ES-I3 (cell line): Measurements from ENCODE around the gene JAG1.

Experiments used
- H3K36me3 ChIP-seq: 2 replicates; pipeline ENCODE4 v1.6.1; 2013; ENCODE audit warnings: mild to moderate bottlenecking, low read length, control low read depth, moderate library complexity; ENCODE audit not compliant: insufficient read depth
- H3K4me1 ChIP-seq: 2 replicates; pipeline ENCODE4 v1.6.1; 2013; ENCODE audit warnings: mild to moderate bottlenecking, control low read depth, low read length; ENCODE audit not compliant: insufficient read depth
- H3K9ac ChIP-seq: 2 replicates; pipeline ENCODE4 v1.6.1; 2013; ENCODE audit warnings: low read depth, mild to moderate bottlenecking, low read length, moderate library complexity
- H3K9me3 ChIP-seq: 2 replicates; pipeline ENCODE4 v1.6.1; 2013; ENCODE audit warnings: mild to moderate bottlenecking, low read length, moderate library complexity; ENCODE audit not compliant: control insufficient read depth, insufficient read depth

JAG1 gene

DNA sequence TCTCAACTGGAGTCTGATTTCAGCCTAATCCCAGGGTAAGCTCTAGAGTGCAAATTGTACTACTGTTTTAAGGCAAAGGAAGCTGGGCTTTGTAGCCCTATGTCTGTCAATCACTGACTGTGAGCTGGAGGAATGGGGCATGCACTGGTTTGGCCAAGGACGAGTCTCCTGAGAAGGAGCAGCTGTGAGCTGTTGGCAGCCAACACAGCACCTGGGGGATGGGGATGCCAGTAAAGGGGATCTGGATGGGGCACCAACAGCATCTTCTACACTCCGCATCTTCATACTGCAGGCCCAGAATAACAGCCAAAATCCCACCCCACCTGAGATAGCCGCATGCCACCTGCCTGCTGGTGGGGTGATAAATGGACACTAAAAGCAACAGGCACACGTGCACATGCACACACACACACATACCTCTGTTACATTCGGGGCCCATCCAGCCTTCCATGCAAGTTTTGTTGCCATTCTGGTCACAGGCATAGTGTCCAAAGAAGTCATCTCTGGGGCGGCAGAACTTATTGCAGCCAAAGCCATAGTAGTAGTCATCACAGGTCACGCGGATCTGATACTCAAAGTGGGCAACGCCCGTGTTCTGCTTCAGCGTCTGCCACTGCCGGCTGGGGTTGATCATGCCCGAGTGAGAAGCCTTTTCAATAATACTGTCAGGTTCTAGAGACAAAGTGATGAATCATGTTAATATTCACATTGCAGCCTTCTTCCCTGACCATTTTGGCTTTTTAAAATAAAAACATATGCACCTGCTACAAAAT is 15.6 kb downstream of the JAG1 start:
- Histone ChIP-seq H3K4me1 (peaks cover 57% of the 10 kb centered on the region), H3K9ac (no peak overlapping the region), H3K9me3 (no peaks in the 10 kb centered on the region), H3K36me3 (peaks cover 18% of the 10 kb centered on the region; the same call in 1 of the 2 replicates)

DNA sequence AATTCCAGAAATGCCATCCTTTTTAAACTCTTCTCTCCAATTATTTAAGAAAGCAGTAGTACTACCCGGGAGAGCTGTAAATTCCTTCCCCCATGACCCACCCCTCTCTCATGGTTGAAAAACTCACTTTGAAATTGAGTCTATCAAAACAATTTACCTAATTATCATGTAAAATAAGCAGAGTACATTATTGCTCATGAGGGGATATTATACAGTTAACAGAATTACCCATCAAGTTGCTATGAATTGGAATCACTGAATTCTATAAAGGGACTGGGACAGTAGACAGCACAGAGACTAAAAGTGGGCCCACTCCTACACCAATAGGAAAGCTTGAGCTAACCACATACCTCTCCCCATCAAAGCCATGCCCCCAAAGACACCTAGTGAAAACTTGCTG is 16.3 kb downstream of the JAG1 start:
- peaks cover 59% of the 10 kb centered on the region for H3K4me1 ChIP-seq
- H3K9ac ChIP-seq, result no peak overlapping the region
- H3K9me3 ChIP-seq, result no peaks in the 10 kb centered on the region
- peaks cover 15% of the 10 kb centered on the region; the same call in 1 of the 2 replicates for H3K36me3 ChIP-seq

DNA sequence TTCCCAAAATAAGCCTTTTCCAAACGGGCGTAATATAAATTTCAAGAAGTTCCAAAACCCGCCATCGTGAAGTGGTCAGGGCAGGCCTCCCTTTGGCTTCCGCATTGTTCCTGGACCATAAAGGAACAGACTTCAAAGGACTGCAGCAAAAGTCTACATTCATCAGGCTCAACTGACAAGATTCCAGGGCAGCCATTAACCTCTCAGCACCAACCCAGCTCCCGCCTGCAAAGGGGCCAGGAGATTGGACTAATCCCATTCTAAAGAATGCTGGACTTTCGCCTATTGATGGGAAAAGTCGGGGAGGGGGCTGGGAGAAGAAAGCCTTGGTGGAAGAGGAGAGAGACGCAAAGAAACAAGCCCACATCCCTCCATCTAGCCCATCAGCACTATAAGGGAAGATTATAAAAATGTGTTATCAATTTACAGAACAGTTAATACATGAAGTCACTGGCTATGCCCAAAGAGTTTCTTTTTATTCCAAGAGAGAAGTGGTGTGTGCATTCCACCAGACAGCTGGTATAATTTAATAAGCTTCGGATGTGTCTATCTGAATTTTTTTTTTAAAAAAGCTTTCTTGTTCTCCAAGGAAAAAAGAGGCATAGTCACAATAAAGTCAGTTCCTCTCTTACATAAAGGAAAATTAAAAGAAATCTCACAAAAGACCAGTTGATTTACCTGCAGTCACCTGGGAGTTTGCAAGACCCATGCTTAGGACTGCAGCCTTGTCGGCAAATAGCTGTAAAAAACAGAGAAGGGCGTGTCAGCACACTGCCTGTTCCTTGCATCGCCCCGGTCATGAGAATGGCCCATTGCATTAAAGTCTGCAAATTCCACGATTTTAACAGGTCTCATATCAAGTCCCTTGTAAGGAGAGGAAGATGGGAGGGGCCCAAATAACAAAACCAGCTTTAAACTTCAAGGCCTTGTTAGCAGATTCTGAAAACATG is 17.8 kb downstream of the JAG1 start:
- Histone ChIP-seq H3K9me3 (no peaks in the 10 kb centered on the region), H3K36me3 (peaks cover 9% of the 10 kb centered on the region)

DNA sequence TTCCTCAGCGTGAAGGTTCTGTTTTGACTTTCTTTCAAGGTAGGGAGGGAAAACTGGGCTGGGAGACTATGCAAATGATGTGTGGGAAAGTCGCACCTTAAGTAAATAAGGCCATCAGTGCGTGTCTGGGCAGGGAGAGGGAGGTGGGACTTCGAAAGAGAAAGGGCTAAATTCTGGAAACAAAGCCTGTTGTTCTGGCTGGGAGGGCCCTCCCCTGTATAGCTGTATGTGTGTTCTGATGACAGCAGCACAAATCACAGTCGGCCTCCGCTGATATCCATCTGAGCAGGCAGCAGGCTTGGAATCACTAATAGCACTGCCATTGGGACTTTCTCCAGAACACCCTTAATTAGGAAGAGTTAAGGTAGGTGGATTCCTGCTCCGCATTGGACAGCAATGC is 19.2 kb downstream of the JAG1 start:
- Histone ChIP-seq H3K9ac (no peak overlapping the region), H3K4me1 (peaks cover 48% of the 10 kb centered on the region), H3K36me3 (peaks cover 9% of the 10 kb centered on the region), H3K9me3 (no peaks in the 10 kb centered on the region)

More for the DNA sequence above, 17.8 kb downstream of the JAG1 start:
- Histone ChIP-seq H3K9ac (no peak overlapping the region), H3K4me1 (peaks cover 57% of the 10 kb centered on the region)

DNA sequence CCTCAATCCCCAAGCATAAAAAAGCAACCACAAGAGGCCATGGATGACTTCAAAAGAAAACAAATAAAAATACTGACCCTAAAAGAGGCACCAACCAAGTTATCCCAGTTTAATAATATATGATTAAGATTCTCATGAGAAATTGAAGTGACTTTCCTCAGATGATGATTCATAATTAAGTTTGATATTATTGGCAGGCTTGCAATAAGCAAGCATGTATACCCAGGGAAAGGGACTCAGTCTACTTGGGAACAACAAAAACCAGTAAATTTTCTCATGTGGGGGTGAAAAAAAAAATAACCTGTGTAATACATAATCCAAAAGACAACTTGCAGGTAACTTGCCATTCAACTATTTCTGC is 19.6 kb downstream of the JAG1 start:
- H3K9ac ChIP-seq, result no peak overlapping the region
- peaks cover 9% of the 10 kb centered on the region for H3K36me3 ChIP-seq
- H3K4me1 ChIP-seq, result peaks cover 51% of the 10 kb centered on the region
- no peaks in the 10 kb centered on the region for H3K9me3 ChIP-seq

DNA sequence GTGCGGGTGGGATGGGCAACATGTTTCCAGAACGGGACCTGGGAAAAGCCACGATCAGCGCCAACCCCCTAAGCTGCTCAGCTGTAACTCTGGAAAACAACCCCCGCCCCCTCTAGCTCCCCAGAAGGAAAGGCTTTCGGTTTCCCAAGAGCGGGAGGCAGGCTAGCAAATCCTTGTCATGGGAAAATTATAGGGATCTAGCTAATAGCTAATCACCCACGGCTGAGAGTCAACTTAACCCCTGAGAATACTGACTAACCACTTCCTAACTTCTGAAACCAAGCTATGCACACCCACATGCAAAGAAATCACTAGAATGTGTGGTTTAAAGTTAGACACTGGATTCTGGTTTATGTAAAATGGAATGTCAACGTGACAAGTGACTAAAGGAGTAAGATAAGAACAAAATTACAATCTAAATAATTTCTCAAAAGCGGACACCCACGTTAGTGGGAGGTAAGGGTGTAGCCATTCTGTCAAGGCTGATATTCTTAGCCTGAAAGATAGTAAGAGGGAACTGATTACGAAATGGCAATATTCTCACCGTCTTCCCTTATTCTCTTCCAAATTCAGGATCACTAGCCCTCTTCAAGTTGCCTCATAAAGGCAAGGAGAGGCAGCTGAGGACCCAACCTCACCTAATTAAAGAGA is 20.1 kb downstream of the JAG1 start:
- no peaks in the 10 kb centered on the region for H3K9me3 ChIP-seq
- no peak overlapping the region for H3K9ac ChIP-seq
- peaks cover 14% of the 10 kb centered on the region for H3K36me3 ChIP-seq
- H3K4me1 ChIP-seq, result peaks cover 56% of the 10 kb centered on the region

DNA sequence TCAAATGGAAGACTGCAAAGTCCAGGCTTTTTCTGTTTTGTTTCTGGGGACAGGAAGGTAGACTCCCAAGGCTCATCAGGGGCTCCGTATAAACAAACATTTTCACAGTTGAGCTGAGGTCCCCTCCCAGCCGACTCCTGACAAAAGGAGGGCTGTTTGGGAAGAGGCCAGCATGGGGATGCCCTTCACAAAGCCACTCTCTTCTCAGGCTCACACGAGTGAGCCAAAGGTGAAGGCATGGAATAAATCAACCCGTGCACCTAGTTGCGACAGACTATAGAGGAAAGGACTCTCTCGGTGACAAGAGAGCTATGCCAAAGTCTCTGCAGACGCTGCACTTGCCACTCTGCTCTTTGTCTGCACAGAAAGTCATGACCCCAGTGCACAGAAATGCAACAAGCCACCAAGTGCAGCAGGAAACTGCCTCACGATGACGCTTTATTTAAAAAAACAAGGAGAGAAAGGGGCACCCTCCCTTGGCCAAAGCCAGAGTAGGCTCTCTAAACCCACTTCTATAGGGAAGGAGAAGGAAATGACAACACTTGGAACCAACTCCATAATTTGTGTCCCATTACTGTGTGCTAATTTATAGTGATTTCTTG is 21.0 kb downstream of the JAG1 start:
- Histone ChIP-seq H3K9ac (no peak overlapping the region), H3K9me3 (no peaks in the 10 kb centered on the region), H3K36me3 (peaks cover 16% of the 10 kb centered on the region), H3K4me1 (peaks cover 61% of the 10 kb centered on the region)

DNA sequence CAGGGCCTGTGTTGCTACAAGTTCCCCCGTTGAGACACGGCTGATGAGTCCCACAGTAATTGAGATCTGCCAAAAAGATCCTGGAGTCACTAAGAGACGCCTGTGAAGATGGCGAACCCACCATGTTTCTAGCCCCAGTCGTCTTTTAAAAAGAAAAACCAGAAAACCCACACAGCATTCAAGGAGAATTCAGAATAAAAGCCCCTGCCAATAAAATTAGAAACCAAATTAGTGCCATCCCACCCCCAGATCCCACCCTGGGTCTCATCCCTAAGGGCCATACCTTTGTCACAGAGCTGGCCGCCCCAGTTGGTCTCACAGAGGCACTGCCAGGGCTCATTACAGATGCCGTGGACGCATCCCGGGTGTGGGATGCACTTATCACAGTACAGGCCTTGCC is 21.6 kb downstream of the JAG1 start:
- H3K36me3 ChIP-seq, result peaks cover 19% of the 10 kb centered on the region

DNA sequence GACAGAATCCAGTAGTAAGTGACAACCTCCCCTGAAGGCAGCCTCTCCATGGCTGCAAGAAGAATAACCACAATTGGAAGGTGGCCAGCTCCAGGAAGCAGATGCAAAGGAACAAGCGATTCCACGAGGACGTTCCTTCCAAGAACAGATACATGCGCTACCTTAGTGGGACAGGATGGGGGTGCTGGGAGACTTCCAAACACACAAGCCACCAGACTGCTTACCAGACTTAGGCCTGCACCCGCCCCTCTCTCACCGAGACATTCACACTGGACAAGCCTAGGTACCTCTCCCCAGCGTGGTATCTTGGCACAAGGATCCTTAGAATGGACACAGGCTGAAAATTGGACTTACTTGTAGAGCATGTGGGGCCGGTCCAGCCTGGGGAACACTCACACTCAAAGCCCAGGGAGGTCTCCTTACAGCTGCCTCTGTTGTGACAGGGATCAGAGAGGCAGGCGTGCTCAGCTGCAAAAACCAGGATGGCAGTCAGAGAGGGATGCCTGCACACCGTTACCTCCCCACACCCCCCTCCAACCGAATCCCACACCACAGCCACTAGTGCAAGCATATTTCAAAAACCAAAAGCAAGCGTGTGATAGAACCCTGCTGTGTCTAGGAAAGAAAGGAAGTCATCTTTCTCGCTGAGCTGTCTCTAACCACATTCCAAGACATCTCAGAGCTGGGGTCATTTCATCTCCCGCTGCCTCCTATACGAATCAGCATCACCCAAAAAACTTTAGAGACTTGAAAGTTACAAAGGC is 22.4 kb downstream of the JAG1 start:
- Histone ChIP-seq H3K9me3 (no peaks in the 10 kb centered on the region), H3K36me3 (peaks cover 21% of the 10 kb centered on the region), H3K9ac (no peak overlapping the region), H3K4me1 (peaks cover 55% of the 10 kb centered on the region)

More for the DNA sequence above, 21.6 kb downstream of the JAG1 start:
- Histone ChIP-seq H3K4me1 (peaks cover 62% of the 10 kb centered on the region), H3K9ac (no peak overlapping the region), H3K9me3 (no peaks in the 10 kb centered on the region)

DNA sequence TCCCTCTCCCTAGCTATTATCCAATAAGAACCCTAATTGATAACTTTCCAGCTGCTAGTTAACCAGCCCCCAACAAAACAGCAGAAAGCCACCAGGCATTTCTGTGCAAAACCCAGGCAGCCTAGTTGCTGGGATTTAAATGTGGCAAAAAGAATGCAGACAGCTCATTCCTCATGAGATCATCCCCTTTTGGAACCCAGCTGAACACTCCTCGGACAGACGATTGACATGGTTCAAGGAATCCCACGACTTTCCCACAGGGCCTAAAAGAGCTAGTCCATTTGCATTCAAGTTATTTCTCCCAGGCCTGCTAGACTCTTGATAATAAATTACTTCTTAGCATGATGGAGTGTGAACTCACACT is 24.0 kb downstream of the JAG1 start:
- peaks cover 34% of the 10 kb centered on the region for H3K36me3 ChIP-seq
- no peak overlapping the region for H3K9ac ChIP-seq
- no peaks in the 10 kb centered on the region for H3K9me3 ChIP-seq
- H3K4me1 ChIP-seq, result peaks cover 43% of the 10 kb centered on the region

DNA sequence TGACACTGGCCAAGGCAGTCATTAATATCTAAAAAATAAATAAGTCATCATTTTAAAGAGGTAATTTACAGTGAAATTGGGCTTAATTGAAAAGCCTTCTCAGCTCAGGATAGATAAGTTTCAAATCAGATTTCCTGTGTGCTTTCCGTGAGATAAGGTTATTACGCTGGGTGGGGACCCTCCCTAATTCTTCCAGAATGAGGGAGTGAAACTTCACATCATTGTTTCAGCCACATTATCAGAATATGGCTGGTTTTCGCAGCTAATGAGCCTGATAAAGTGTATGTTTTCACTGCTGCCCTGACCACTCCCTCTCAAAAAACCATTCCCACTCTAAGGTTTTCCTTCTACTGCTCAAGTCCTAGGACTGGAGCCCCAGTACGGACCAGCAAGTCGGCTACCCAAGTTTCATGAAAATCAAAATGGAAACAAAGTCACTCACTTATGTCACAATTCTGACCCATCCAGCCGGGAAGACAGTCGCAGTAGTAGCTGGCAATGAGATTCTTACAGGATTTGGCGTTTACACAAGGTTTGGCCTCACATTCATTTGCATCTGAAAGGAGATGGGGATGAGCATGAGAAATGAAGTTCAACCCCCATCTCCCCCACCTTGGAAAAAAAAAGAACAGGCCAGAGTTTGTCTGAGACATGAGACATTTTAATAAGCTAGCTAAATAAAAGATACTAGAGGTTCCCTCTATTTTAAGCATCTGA is 24.6 kb downstream of the JAG1 start:
- Histone ChIP-seq H3K9me3 (no peaks in the 10 kb centered on the region), H3K36me3 (peaks cover 39% of the 10 kb centered on the region), H3K4me1 (peaks cover 37% of the 10 kb centered on the region), H3K9ac (no peak overlapping the region)

DNA sequence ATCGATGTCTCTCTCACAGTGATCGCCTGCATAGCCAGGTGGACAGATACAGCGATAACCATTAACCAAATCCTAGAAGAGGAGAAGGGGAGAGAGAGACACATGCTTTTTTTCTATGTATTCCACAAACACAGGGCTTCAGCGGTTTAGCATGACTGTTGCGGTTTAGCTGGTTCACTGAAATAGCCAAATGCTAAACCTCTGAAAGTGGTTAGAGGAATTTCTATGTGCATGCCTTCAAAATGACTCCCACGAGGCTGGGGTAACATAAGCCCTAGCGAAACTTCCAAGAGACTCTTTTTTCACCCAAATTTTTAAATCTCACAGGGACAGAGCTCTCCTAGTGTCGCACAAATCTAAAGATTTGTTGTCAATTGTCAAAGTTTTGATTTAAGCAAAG is 25.1 kb downstream of the JAG1 start:
- H3K9me3 ChIP-seq, result no peaks in the 10 kb centered on the region
- peaks cover 32% of the 10 kb centered on the region for H3K4me1 ChIP-seq
- H3K9ac ChIP-seq, result no peak overlapping the region
- peaks cover 43% of the 10 kb centered on the region for H3K36me3 ChIP-seq

DNA sequence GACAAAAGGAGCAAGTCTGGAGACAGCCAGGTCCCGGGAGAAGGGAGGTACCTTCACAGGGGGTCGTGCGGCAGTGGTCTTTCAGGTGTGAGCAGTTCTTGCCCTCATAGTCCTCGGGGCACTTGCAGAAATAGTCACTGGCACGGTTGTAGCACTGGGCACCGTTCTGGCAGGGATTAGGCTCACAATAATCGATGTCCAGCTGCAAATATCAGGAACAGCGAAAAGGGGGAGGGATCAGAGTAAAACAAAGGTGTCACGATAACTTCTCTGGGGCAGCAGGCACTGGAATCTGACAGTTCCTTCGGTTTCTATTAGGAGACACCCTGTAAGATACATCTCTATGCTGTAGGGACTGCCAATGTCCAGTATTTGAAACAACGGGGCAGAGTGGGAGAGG is 25.9 kb downstream of the JAG1 start:
- peaks cover 44% of the 10 kb centered on the region for H3K36me3 ChIP-seq
- H3K9ac ChIP-seq, result no peak overlapping the region
- peaks cover 30% of the 10 kb centered on the region for H3K4me1 ChIP-seq
- H3K9me3 ChIP-seq, result no peaks in the 10 kb centered on the region
